Dermis blood vessel endothelial cell (primary cell): ENCODE results near the gene F7. TPM values are rescaled to one million over a fixed set of nuclear protein-coding genes. Genes with fewer than 3 reads are reported as not detected.
"Not testable (repeated sequence)": the region's sequence is repeated elsewhere in the genome, so short reads cannot be mapped to it uniquely, and the experiment has no call there.

Source experiments
- DNase-seq: peaks from one replicate; pipeline ENCODE4 v3.0.0; 2010
- total RNA-seq: library from RNA; depleted of rRNA; stranded (reverse); fragments of >200 nt; gene quantifications from 2 replicates; pipeline ENCODE4 v1.2.3, GENCODE V29; 2014

The F7 gene
- total RNA-seq, 1 donor from 2014 or later, result not detected

DNA sequence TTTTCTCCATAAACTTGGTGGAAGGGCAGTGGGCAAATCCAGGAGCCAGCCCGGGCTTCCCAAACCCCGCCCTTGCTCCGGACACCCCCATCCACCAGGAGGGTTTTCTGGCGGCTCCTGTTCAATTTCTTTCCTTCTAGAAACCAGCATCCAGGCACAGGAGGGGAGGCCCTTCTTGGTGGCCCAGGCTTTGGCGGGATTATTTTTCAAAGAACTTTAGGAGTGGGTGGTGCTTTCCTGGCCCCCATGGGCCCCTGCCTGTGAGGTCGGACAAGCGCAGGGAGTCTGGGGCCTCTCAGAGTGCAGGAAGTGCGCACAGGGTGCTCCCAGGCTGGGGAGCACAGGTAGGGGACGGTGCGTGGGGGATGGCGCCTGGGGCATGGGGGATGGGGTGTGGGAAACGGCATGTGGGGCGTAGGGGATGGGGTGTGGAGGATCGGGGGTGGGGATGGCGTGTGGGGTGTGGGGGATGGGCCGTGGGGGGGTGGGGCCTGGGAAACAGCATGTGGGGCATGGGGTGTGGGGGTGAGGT lies 396 bp downstream of the F7 start:
- no peak for DNase-seq

DNA sequence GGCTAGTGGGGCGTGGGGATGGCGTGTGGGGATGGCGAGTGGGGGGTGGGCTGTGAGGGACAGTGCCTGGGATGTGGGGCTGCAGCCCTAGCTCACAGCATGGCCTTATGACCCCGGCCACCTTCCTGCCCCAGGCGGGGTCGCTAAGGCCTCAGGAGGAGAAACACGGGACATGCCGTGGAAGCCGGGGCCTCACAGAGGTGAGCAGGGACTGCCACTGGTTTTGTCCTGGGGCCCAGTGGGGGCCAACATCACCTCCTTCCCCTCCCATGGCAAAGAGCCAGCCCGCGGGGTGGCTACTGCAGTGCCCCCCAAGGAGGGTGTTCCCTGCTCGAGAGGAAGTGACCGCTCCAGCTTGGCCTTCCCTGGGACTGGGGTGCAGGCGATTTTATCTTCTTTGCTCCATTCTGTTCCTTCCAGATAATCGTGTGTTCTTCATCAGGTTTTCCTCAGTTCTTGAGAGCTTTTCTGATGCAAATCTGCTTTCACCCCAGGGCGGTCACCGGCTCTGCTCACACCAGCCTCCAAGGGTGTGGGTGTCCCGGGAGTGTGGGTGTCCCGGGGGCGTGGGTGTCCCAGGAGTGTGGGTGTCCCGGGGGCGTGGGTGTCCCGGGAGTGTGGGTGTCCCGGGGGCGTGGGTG lies 1.2 kb downstream of the F7 start:
- no peak for DNase-seq

DNA sequence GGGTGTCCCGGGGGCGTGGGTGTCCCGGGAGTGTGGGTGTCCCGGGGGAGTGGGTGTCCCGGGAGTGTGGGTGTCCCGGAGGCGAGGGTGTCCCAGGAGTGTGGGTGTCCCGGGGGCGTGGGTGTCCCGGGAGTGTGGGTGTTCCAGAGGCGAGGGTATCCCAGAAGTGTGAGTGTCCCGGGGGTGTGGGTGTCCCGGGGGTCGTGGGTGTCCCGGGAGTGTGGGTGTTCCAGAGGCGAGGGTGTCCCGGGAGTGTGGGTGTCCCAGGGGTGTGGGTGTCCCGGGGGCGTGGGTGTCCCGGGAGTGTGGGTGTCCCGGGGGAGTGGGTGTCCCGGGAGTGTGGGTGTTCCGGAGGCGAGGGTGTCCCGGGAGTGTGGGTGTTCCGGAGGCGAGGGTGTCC lies 2.9 kb downstream of the F7 start:
- DNase-seq, result not testable (repeated sequence)

DNA sequence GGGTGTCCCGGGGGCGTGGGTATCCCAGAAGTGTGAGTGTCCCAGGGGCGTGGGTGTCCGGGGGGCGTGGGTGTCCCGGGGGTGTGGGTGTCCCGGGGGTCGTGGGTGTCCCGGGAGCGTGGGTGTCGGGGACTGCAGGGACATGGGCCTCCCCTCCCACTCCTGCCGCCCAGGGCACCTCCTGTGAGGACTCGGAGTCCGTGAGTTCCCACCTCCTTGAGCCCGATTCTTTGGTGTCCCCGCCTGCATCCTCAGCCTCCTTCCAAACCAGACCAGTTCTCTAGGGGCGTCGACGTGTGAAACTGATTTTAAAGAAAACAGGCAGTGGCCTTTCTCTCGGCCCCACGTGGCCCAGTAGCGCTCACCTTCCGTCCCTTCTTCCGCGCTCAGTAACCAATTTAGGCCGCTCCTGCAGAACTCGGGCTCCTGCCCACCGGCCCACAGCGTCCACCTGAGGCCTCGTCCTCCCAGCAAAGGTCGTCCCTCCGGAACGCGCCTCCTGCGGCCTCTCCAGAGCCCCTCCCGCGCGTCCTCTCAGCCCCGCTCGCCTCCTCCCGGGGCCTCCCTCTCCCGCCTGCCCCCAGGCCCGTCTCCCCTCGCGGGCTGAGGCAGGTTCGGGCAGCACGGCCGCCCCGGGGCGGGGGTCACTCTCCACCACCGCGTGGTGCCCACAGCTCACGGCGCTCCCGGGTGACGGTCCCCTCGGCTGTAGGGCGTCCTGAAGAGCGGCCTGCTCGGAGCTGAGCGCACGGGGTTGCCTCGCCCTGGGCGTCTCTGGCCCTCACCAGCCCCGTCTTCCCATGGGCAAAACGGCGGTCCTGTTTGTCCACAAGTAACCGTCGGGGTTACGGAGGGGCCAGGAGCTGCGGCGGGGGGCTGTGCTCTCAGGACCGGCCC lies 3.8 kb downstream of the F7 start:
- no peak for DNase-seq

DNA sequence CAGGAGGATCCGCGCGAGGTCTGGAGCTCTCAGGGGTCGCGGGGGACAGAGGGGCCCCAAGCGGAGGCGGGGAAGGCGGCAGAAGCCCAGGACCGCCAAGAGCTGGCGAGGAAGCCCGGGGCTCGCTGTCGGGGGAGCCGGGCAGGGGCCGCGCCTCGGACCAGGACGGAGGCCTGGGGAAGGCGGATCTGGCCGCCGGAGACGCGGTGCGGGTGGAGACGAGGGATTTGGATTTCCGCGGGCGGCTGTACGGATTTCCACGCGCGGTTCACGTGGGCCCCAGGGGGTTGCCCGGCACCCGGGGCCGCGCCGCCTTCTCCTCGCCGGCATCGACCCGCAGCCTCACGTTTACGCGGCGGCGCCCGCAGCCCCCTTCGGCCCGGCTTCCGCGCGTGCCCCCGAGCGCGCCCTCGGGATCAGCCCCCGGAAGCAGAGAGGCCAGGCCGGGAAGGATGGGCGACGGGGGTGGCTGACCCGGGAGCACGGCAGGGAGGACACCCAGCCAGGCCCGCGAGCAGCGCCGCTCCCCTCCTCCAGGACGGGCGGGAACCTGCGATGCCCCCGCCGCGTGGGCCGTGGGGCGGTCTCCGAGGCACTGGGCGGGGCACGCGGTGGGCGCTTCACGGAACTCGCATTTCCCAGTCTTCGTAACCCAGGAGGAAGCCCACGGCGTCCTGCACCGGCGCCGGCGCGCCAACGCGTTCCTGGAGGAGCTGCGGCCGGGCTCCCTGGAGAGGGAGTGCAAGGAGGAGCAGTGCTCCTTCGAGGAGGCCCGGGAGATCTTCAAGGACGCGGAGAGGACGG lies 4.7 kb downstream of the F7 start:
- peak; percentile 11 for DNase-seq

DNA sequence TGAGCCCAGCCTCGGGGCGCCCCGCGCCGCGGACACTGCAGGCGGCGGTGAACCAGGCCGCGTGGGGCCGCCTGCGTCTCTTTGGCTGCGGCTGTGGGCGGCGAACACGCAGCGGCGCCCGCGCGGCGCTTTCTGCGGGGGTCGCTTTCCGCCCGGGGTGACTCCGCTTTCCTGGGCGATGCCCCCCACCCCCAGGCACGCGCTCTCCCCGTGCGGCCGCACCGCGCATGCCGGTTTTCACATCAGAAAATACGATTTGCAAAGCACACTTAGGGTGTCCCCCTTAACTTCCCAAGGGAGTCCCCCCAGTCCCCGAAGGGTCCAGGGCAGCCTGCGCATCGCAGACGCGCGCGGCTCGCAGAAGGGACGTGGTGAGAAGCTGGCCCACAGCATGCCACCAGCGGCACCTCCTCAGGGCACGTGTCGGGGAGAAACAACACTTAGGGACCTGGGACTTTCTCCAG lies 5.3 kb downstream of the F7 start:
- no peak for DNase-seq

DNA sequence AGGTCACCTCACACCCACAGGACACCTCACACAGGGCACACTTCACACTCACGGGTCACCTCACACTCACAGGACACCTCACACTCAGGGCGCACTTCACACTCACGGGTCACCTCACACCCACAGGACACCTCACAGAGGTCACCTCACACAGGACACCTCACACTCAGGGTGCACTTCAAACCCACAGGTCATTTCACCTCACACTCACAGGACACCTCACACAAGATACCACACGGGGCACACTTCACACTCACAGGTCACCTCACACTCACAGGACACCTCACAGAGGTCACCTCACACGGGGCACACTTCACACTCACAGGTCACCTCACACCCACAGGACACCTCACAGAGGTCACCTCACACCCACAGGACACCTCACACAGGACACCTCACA lies 6.2 kb downstream of the F7 start:
- DNase-seq, result not testable (repeated sequence)

DNA sequence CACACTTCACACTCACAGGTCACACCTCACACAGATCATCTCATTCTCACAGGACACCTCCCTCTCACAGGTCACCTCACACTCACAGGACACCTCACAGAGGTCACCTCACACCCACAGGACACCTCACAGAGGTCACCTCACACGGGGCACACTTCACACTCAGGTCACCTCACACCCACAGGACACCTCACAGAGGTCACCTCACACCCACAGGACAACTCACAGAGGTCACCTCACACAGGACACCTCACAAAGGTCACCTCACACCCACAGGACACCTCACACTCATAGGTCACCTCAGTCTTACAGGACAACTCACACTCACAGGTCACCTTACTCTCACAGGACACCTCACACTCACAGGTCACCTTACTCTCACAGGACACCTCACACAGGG lies 6.9 kb downstream of the F7 start:
- DNase-seq, result not testable (repeated sequence)

DNA sequence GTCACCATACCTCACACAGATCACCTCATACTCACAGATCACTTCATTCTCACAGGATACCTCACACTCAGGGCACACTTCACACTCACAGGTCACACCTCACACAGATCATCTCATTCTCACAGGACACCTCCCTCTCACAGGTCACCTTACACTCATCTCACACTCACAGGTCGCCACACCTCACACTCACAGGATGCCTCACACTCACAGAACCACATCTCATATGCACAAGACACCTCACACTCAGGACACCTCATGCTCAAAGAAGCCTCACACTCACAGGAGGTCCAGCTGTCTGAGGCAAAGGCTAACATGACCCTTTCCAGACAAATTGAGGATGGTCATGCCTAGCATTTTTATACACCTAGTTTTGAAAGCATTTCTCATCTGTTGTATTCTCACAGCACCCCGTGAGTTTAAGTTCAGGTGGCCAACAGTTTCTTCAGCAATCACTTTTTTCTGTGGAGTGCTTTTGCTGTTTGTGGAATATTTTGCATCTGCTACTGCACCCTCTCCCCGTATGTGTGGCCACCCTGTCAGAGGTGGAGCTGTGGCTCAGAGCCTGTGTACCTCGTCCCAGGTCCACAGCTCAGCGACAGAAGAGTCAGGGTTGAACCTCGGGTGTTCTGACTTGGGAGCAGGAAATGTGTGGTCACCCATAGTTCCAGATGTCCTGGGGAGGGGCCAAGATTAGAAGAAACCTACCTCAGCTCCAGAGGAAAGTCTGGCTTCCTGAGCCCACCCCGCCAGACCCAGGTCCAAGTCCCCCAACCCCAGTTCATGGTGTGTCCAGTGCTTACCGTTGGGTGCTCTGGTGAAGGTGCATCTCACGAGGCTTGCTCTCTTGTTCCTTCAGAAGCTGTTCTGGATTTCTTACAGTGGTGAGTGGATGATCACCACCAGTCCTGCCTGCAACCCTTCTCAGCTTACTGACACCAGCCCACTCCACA lies 7.6 kb downstream of the F7 start:
- DNase-seq, result no peak

DNA sequence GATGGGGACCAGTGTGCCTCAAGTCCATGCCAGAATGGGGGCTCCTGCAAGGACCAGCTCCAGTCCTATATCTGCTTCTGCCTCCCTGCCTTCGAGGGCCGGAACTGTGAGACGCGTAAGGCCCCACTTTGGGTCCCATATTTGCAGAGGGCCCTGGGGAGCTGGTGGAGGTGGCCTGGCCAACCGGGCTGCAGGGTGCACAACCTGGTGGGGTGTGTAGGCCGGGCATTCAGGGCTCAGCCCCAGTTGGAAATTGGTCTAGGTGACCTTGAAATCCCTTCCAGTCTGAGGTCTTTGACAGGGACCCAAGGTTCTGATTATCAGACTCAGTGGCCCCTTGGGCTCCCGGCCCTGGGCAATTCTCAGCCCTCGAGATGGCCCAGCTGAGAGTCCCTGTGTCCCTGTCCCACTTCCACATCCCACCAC lies 8.3 kb downstream of the F7 start:
- DNase-seq, result no peak

DNA sequence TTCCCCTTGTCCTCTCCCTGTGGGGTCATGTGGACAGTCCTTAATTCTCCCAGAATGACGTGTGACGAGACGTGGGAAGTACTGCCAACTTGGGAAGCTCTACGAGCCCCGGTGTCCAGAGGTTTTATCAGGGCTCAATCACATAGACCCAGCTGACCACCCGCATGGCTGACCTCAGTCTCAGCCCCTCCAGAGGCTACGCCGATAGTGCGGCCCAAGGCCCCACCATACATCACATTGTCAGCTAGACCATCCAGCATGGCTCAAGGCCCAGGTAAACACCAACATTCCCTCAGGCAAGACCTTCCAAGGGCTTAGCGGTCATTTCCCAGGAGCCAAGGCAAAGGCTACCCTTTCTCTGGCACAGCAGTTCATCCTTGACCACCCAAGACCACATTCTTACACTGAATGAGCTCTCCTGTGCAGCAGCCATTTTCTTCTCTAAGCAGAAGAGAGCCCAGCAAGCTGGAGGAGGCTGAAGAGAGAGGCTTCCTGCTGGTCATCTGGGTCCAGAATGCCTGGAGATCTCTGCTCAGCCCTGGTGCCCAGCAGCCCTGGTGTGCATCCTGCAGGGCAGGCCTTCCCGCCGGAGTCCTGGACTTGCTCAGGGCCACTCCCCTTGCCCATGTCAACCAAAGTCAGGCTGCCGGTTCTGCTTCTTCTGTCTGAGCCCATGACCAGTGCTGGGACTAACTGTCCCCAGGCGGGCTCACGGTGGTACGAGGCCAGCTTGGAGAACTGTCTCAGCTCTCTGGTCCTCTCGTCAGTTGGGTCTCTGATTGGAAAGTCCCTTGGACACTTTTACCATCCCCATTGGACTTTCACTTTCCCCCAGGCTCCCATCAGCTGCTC lies 9.1 kb downstream of the F7 start:
- DNase-seq, result no peak

DNA sequence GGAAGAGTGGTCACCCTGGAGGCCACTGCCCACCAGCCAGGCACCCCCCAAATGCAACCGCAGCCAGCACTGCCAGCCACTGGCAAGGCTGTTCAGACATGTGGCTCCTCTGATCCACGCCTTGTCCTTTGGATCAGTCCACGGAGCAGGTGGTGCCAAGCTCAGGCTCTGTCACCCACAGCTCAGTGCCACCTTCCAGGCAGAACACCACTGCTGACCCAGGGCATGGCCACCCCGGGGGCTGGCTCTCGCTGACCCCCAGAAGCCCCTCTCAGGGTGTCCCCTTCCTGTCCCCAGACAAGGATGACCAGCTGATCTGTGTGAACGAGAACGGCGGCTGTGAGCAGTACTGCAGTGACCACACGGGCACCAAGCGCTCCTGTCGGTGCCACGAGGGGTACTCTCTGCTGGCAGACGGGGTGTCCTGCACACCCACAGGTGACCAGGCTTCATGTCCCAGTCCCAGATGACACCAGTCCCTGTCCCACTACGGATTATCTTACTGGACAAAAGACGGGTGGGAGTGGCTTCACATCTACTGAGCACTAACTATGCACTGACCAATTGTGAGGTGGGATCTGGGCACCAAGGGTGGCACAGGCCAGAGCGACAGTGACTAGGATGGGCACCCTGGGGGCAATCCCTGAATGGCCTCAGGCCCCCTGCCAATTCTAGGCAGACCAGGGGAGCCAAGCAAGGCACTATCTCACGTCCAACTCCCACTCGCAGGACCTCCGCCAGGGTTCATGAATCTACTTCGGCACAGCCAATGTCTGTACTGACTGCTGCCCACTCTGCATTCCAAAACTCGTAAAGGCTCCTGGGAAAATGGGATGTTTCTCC lies 10.0 kb downstream of the F7 start:
- DNase-seq, result no peak

DNA sequence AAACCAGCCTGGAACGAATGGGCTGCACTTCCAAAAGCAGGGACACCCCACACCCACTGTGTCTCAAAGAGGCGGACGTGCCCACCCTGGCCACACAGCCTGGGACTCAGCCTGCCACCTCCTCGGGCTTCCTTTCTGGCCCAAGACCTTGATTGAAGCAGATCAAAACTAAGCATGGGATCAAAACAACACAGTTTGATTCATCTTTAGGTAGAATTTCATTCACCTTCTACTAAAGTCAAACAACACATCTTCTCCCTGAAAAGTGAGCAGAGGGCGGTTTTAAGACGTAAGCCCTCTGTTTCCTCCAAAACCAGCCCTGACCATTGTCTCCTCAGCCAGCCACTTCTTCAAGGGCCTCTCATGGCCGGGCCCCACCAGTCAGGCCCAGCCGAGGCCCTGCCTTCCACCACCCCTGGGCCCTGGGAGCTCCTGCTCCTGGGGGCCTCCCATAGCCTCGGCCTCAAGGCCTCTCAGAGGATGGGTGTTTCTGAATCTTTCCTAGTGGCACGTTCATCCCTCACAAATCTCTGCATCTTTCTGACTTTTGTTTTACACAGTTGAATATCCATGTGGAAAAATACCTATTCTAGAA lies 10.7 kb downstream of the F7 start:
- DNase-seq, result no peak

DNA sequence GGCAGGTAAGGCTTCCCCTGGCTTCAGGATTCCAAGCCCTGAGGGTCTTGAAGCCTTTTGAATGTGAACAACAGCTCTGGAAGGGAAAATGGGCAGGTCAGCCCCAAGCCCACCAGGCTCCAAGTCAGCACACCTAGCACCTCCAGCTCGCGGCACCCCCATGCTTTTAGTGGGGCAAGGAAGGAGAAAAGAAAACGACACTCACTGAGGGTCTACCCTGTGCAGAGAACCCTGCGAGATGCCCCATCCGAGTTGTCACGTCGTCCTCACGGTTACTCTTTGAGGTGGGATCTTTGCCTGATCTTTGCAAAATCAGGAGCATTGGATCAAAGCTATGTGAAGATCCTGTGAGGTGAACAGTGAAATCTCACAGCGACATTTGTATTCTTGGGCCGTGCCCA lies 11.3 kb downstream of the F7 start:
- DNase-seq, result no peak

DNA sequence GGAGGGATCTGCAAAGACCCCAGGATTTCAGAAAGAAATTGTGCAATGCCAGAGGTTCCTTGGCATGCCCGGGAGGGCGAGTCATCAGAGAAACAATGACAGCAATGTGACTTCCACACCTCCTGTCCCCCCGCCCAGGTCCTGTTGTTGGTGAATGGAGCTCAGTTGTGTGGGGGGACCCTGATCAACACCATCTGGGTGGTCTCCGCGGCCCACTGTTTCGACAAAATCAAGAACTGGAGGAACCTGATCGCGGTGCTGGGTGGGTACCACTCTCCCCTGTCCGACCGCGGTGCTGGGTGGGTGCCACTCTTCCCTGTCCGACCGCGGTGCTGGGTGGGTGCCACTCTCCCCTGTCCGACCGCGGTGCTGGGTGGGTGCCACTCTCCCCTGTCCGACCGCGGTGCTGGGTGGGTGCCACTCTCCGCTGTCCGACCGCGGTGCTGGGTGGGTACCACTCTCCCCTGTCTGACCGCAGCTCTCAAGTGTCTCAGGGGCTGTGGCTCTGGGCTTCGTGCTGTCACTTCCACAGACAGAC lies 11.8 kb downstream of the F7 start:
- DNase-seq, result no peak

DNA sequence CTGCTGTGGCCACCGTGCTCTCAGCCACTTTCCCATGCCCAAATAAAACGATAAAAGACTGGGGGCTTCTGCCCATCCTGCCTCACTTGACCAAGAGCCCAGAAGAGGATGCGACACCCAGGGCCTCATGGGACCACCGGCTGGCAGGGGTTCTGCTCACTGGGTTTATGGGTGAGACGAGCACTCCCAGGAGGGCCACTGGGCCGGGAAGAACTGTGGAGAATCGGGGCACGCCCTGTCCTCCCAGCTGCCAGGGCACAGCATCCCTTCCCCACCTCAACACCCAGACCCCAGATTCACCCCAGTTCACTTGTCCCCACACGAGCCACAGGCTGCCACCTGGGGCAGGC lies 12.3 kb downstream of the F7 start:
- no peak for DNase-seq

DNA sequence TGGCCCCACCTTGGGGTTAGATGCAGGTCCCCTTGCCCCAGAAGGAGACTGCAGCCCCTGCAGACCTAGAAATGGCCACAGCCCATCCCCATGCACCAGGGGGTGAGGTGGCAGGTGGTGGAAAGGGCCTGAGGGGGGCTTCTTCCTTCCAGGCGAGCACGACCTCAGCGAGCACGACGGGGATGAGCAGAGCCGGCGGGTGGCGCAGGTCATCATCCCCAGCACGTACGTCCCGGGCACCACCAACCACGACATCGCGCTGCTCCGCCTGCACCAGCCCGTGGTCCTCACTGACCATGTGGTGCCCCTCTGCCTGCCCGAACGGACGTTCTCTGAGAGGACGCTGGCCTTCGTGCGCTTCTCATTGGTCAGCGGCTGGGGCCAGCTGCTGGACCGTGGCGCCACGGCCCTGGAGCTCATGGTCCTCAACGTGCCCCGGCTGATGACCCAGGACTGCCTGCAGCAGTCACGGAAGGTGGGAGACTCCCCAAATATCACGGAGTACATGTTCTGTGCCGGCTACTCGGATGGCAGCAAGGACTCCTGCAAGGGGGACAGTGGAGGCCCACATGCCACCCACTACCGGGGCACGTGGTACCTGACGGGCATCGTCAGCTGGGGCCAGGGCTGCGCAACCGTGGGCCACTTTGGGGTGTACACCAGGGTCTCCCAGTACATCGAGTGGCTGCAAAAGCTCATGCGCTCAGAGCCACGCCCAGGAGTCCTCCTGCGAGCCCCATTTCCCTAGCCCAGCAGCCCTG lies 12.8 kb downstream of the F7 start:
- DNase-seq, result no peak

DNA sequence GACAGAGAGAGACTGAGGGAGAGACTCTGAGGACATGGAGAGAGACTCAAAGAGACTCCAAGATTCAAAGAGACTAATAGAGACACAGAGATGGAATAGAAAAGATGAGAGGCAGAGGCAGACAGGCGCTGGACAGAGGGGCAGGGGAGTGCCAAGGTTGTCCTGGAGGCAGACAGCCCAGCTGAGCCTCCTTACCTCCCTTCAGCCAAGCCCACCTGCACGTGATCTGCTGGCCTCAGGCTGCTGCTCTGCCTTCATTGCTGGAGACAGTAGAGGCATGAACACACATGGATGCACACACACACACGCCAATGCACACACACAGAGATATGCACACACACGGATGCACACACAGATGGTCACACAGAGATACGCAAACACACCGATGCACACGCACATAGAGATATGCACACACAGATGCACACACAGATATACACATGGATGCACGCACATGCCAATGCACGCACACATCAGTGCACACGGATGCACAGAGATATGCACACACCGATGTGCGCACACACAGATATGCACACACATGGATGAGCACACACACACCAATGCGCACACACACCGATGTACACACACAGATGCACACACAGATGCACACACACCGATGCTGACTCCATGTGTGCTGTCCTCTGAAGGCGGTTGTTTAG lies 13.7 kb downstream of the F7 start:
- DNase-seq, result no peak
